K562 (cell line): ENCODE data around the gene ATXN1. TPM values are rescaled to one million over a fixed set of nuclear protein-coding genes. Genes with fewer than 3 reads are reported as not detected.
A peak's percentile ranks its signal among the peaks of the same experiment; 100 is the strongest.

Source experiments
- BHLHE40 ChIP-seq: IDR thresholded peaks from 2 replicates; pipeline ENCODE4 v1.6.1; 2011; ENCODE audit warnings: low read length, improper control_type of control experiment
- CBX3 ChIP-seq, 2 experiments: IDR thresholded peaks; 1 replicate in 1 of 2; 2 replicates in 1 of 2; pipeline ENCODE4 v1.6.1; 2012; ENCODE audit warnings: inconsistent platforms in 2 of 2, low read length in 2 of 2, borderline replicate concordance in 1 of 2, control low read depth in 1 of 2
- CLOCK ChIP-seq: fragments of 250-450 bp; sonication (Bioruptor Pico); IDR thresholded peaks from 2 replicates; pipeline ENCODE4 v1.4.0; 2020; ENCODE audit warnings: mild to moderate bottlenecking, moderate library complexity, borderline replicate concordance
- ELF4 ChIP-seq: fragments of 450-650 bp; formaldehyde crosslinking; IDR thresholded peaks from 2 replicates; pipeline ENCODE4 v1.4.0; 2022; ENCODE audit warnings: missing genetic modification characterization
- FOSL1 ChIP-seq: fragments of 200-800 bp; sonication (Bioruptor generic); conservative IDR thresholded peaks from 2 replicates; pipeline ENCODE4 v1.6.1; 2016; ENCODE audit warnings: missing genetic modification characterization, missing compliant biosample characterization
- GATA2 ChIP-seq: sonication (generic); formaldehyde crosslinking; IDR thresholded peaks from 2 replicates; pipeline ENCODE4 v1.4.0; 2020; ENCODE audit warnings: mild to moderate bottlenecking, missing genetic modification reagents
- NBN ChIP-seq: fragments of 450-650 bp; IDR thresholded peaks from 2 replicates; pipeline ENCODE4 v1.6.1; 2016; ENCODE audit warnings: low read depth, mild to moderate bottlenecking
- OTX1 ChIP-seq: fragments of 450-650 bp; formaldehyde crosslinking; IDR thresholded peaks from 2 replicates; pipeline ENCODE4 v1.4.0; 2022; ENCODE audit warnings: mild to moderate bottlenecking
- POLR2G ChIP-seq: fragments of 200-400 bp; formaldehyde crosslinking; IDR thresholded peaks from 2 replicates; pipeline ENCODE4 v1.6.1; 2017; ENCODE audit warnings: low read depth, mild to moderate bottlenecking, antibody characterized with exemption, low read length, moderate library complexity
- RBFOX2 ChIP-seq: fragments of 200-400 bp; formaldehyde crosslinking; IDR thresholded peaks from 2 replicates; pipeline ENCODE4 v1.6.1; 2017; ENCODE audit warnings: low read depth, mild to moderate bottlenecking, low read length, moderate library complexity
- RBM17 ChIP-seq: fragments of 200-400 bp; formaldehyde crosslinking; IDR thresholded peaks from 2 replicates; pipeline ENCODE4 v1.6.1; 2017; ENCODE audit warnings: low read depth, mild to moderate bottlenecking, low read length, borderline replicate concordance
- RFX1 ChIP-seq: fragments of 450-650 bp; IDR thresholded peaks from 2 replicates; pipeline ENCODE4 v1.6.1; 2016; ENCODE audit warnings: mild to moderate bottlenecking, moderate library complexity
- RNF2 ChIP-seq: sonication (generic); IDR thresholded peaks from 2 replicates; pipeline ENCODE4 v1.6.1; 2016
- SMAD2 ChIP-seq: fragments of 150-350 bp; IDR thresholded peaks from 2 replicates; pipeline ENCODE4 v1.6.1; 2014; ENCODE audit warnings: low read depth, mild to moderate bottlenecking, low read length
- SP2 ChIP-seq: IDR thresholded peaks from 2 replicates; pipeline ENCODE4 v1.6.1; 2011; ENCODE audit warnings: mild to moderate bottlenecking, low read depth, low read length, moderate library complexity; ENCODE audit not compliant: poor library complexity, severe bottlenecking; ENCODE audit errors: extremely low read depth
- XRCC3 ChIP-seq: fragments of 450-650 bp; IDR thresholded peaks from 2 replicates; pipeline ENCODE4 v1.6.1; 2017; ENCODE audit warnings: mild to moderate bottlenecking, moderate library complexity
- ZNF133 ChIP-seq: fragments of 250-450 bp; sonication (Bioruptor Pico); IDR thresholded peaks from 2 replicates; pipeline ENCODE4 v1.4.0; 2020; ENCODE audit warnings: mild to moderate bottlenecking
- ZNF175 ChIP-seq: fragments of 200-800 bp; sonication (Bioruptor generic); IDR thresholded peaks from 2 replicates; pipeline ENCODE4 v1.6.1; 2016; ENCODE audit warnings: low read depth, mild to moderate bottlenecking, missing genetic modification characterization, missing compliant biosample characterization
- ZNF232 ChIP-seq: sonication (generic); formaldehyde crosslinking; IDR thresholded peaks from 2 replicates; pipeline ENCODE4 v1.8.0; 2022; ENCODE audit warnings: mild to moderate bottlenecking, missing genetic modification reagents
- ZNF347 ChIP-seq: fragments of 450-650 bp; formaldehyde crosslinking; IDR thresholded peaks from 2 replicates; pipeline ENCODE4 v1.4.0; 2020; ENCODE audit warnings: low read depth, mild to moderate bottlenecking, moderate library complexity
- ZNF395 ChIP-seq: fragments of 200-800 bp; sonication (Bioruptor generic); IDR thresholded peaks from 2 replicates; pipeline ENCODE4 v1.6.1; 2017; ENCODE audit warnings: missing genetic modification characterization, missing compliant biosample characterization
- ZNF717 ChIP-seq: fragments of 250-450 bp; sonication (Bioruptor Pico); IDR thresholded peaks from 2 replicates; pipeline ENCODE4 v1.5.0; 2021
- ZNF75A ChIP-seq: fragments of 450-650 bp; formaldehyde crosslinking; IDR thresholded peaks from 2 replicates; pipeline ENCODE4 v1.4.0; 2020; ENCODE audit warnings: mild to moderate bottlenecking
- ZNF785 ChIP-seq: fragments of 250-450 bp; sonication (Bioruptor Pico); IDR thresholded peaks from 2 replicates; pipeline ENCODE4 v1.4.0; 2020; ENCODE audit warnings: mild to moderate bottlenecking
- polyA plus RNA-seq, 8 experiments: library from polyadenylated mRNA; depleted of rRNA in 4 of 8; stranded (reverse) in 5 of 8; unstranded in 3 of 8; fragments of >200 nt; fragmentation: Nextera tagmentation in 2 of 8; fragmentation: Illumina TruSeq in 1 of 8; extraction: Ambion mirVana in 2 of 8; extraction: Trizol in 1 of 8; gene quantifications; 2 replicates each; pipeline versions ENCODE4 v1.2.1 to v1.2.3, GENCODE V29; 2011 to 2014; ENCODE audit warnings: inconsistent platforms in 1 of 8, missing spikeins in 1 of 8
- total RNA-seq, 7 experiments: library from RNA; depleted of rRNA in 6 of 7; stranded (reverse); fragments of >200 nt in 6 of 7; fragmentation: Illumina TruSeq in 2 of 7; extraction: Trizol in 2 of 7; gene quantifications; 2 replicates each; pipeline versions ENCODE4 v1.2.1 to v1.2.3, GENCODE V29; 2011 to 2021; ENCODE audit warnings: low replicate concordance in 1 of 7

ATXN1 gene
- total and polyA plus RNA-seq, 9 of the 15 experiments (the other 6 are each of a cell fraction or from before 2014, with no cell fraction given): under 0.01 to 1.2 (median 0.58) TPM

- no peak for TF ChIP-seq ZNF395 (CRISPR knock-in tag)
- TF ChIP-seq XRCC3: no peak
- TF ChIP-seq RNF2: no peak
- no peak for TF ChIP-seq ELF4
- TF ChIP-seq ZNF133 (CRISPR knock-in tag): no peak
- TF ChIP-seq ZNF175 (CRISPR knock-in tag): no peak
- peak; percentile 44; the same call in 1 of the 2 replicates for TF ChIP-seq NBN
- no peak for TF ChIP-seq ZNF75A
- TF ChIP-seq POLR2G: no peak
- no peak for TF ChIP-seq ZNF785 (CRISPR knock-in tag)
- TF ChIP-seq SP2: no peak
- no peak for TF ChIP-seq RBFOX2
- no peak for TF ChIP-seq RFX1
- TF ChIP-seq CLOCK (CRISPR knock-in tag): no peak
- TF ChIP-seq ZNF232 (CRISPR knock-in tag): no peak
- peak; percentile 78 for TF ChIP-seq BHLHE40
- TF ChIP-seq CBX3 (IDR thresholded peaks at IDR 0.05; ENCODE audit: borderline replicate concordance in 1 of 2, low read length in 2 of 2): 0 out of 3 replicates have a peak, but pooled peaks of 1 of the 2 experiments have one; percentile 77
- no peak for TF ChIP-seq OTX1 (CRISPR knock-in tag)
- peak; percentile 96 for TF ChIP-seq FOSL1
- TF ChIP-seq SMAD2: no peak
- no peak for TF ChIP-seq GATA2 (CRISPR knock-in tag)
- TF ChIP-seq ZNF347 (CRISPR knock-in tag): no peak
- no peak for TF ChIP-seq RBM17
- no peak for TF ChIP-seq ZNF717 (CRISPR knock-in tag)
These were observed 483.9 kb downstream of the ATXN1 start (continued) for GRCh38 chr6:16277101-16277981.
